HG02759 (cell line): Measurements from ENCODE around the gene SH3BP1.
"Not testable (repeated sequence)": the region's sequence is repeated elsewhere in the genome, so short reads cannot be mapped to it uniquely, and the experiment has no call there.

ENCODE experiments used
- ATAC-seq: cut with Tn5 transposase; IDR thresholded peaks from one replicate; pipeline ENCODE4 v1.9.1; 2021; ENCODE audit warnings: mild to moderate bottlenecking, moderate library complexity; ENCODE audit not compliant: unreplicated experiment

Gene SH3BP1

DNA sequence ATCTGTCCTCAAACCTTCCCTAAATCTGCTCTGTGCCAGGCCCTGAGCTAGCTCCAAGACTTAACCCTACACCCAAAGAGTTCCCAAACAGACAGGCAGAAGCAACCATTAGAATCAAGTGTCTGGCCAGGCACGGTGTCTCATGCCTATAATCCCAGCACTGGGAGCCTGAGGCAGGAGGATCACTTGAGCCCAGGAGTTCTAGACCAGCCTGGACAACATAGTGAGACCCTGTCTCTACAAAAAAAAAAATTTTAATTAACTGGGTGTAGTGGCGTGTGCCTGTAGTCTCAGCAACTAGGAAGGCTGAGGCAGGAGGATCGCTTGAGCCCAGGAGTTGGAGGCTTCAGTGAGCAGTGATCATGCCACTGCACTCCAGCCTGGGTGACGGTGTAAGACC is 17.1 kb downstream of the SH3BP1 start:
- ATAC-seq = not testable (repeated sequence)

DNA sequence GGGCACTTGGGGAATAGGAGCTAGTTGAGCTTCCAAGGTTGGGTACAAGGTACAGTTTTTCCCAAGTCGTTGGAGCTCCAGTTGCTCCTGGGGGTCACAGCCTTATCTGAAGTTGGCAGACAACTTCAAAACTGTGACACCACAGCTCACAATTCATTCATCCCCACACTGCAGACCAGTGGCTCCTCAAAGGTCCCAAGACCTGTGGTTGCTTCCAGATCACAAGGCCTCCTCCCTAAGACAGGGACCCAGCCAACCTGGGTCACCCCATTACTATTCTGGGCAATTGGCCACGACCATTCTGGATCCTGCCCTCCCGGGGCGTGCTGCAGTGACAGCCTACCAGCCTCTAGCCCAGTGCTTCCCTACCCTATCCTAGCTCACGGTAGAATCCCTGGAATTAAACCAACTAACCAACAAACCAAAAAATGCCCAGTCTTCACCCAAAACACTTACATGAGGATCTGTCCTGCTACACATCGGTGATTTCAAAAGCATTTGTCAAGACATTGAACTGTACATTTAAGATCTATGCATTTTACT is 18.2 kb downstream of the SH3BP1 start:
- ATAC-seq = no peak

DNA sequence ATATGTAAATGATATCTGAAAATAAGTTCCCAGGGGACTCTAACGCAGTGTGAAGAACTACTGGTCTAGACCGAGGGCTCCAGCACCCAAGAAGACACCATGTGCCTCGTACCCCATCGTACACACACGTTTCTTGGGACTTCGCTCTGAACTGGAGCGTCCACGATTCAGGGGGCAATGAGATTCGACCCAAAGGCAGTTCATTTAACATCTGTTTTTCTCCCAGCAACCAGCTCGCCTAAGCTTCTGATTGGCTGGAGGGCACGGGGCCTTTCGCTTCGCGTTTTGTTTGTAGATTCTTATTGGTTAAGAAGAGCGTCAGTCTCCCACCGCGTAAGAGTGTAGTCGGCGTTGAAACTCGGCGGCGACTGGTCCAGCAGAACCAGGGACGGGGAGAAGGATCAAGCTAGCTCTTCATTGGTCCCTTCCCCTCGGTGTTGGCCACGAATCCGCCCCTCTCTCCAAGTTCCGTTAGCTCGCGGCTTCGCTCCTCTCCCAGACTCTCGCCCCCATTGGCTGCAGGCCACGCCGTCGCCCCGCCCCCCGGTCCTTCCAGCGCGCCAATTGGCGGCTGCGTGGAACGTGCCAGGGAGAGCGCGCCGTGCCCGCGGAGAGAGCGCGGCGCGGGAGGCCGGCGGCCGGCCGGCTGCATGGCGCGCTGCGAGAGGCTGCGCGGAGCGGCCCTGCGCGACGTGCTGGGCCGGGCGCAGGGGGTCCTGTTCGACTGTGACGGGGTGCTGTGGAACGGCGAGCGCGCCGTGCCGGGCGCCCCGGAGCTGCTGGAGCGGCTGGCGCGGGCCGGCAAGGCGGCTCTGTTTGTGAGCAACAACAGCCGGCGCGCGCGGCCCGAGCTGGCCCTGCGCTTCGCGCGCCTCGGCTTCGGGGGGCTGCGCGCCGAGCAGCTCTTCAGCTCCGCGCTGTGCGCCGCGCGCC is 18.9 kb downstream of the SH3BP1 start, which contains the start of gene PDXP:
Gene PDXP (plus strand): TSS at position 591 of the 933 bp plus-strand sequence. CDS start 60 bp downstream, at position 651.
- ATAC-seq = peak; percentile 87

DNA sequence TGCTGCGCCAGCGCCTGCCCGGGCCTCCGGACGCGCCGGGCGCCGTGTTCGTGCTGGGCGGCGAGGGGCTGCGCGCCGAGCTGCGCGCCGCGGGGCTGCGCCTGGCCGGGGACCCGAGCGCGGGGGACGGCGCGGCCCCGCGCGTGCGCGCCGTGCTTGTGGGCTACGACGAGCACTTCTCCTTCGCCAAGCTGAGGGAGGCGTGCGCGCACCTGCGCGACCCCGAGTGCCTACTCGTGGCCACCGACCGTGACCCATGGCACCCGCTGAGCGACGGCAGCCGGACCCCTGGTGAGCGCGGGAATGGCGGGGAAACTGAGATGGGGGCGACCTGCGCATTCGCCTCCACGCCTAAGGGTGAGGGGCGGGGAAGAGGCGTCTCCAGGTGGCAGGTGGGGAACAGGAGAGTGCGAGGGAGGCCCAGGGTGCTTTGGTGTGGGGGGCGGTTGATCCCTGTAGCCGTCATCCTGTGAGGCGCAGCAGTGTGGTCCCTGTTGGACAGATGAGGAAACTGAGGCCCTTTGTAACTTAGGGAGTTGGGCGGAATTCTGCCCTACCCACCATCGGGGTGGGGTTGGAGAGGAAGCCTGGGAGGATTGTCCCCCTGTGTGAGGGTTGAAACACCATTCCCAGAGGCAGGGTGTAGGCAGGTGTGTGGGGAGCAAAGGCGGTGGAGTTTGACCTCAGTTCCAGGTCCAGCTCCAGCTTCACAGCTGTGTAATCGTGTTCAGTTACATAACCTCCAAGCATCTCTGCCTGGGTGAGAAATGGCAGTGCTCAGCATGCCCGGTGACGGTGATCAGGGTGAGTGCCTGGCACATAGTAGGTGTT is 19.8 kb downstream of the SH3BP1 start:
- ATAC-seq = peak; percentile 22

DNA sequence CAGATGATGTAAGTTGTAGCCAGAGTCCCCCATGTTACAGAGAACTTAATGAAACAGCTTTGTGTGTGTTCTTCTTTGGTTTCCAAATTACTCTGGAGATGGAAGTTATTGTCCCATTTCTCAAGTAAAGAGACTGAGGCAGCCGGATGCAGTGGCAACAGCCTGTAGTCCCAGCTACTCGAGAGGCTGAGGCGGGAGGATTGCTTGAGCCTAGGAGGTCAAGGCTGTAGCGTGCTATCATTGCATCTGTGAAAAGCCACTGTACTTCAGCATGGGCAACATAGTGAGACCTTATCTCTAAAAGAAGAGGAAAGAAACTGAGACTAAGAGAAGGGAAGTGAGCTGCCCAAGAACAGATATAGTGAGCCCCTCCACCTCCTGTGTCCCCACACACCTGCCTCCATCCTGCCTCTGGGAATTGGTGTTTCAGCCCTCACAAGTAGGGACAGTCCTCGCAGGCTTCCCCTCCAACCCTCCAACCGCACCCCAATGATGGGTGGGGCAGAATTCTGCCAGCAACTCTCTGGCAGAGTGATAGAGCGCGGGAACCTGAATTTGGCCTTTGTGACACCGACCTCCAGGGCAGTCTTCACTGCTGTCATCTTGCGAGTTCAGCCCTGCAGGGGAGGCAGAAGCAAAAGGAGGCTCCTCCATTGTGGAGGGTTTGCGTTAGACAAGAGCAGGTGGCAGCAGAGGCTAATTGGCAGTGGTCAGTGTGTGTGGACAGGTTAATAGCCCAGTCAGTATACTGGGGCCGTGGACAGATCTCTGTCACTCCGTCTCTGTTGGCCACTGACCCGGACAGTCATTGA is 20.6 kb downstream of the SH3BP1 start:
- no peak for ATAC-seq

DNA sequence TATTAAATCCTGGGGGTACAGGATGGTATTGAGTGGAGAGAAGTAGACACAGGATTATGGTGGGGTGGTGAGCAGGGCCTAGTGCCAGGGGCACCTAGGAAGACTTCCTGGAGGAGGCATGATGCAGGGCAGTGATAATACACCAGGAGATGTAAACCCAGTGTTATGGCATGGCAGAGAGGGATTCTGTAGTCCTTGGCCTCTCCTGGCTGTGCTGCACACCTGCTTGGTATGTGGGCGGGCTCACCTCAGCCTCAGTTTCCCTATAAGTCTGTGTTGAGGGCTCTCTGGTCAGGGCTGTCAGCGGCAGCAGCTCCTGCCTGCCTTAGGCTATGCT is 21.2 kb downstream of the SH3BP1 start:
- ATAC-seq = no peak

DNA sequence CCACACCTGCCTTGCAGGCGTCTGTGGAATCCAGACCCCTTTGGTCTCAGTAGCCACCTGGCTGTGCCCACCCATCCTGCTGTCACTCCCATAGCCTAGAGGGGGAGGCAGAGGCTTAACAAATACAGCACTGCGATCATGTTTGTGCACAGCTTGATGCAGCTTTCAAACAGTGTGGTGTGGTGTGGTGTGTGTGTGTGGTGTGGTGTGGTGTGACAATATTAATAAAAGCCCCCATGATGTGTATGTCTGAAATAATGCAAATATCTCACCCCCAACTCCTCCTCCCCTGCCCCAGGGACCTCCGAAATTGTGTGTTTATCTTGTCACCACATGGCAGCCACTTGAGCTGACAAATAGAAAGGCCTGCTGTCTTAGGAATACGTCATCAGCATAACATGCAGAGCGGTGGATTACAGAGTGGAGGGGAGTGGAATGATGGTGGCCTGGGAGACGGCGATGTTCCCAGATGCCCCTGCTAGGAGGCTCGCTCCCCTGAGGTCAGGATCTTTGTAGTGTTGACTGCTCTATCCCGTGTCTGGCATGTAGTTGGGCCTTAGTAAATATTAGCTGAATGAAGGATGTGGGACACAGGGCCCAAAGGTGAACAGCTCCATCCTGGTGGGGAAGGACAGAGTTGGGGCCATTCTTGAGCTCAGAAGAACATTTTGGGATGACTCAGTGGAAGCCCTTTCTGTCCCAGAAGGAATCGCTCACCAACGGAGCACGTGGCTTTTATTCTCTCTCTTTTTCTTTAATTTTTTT is 21.9 kb downstream of the SH3BP1 start:
- no peak for ATAC-seq

DNA sequence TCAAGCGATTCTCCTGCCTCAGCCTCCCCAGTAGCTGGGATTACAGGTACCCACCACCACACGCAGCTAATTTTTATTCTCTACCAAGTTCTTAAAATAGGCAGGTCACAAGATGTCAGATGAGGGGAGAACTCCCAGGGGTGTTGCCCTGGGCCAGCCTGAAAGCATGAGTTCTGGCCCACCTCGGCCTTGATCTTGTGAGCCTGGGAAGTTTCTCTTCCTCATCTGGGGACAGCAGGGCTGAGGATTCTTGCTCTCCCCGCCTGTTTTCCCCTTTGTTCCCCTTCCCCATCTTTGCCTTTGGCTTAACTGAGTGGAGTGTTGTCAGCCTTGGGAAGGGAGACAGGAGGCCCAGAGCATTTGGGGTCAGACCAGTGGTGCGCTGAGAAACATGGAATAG is 22.6 kb downstream of the SH3BP1 start:
- no peak for ATAC-seq

DNA sequence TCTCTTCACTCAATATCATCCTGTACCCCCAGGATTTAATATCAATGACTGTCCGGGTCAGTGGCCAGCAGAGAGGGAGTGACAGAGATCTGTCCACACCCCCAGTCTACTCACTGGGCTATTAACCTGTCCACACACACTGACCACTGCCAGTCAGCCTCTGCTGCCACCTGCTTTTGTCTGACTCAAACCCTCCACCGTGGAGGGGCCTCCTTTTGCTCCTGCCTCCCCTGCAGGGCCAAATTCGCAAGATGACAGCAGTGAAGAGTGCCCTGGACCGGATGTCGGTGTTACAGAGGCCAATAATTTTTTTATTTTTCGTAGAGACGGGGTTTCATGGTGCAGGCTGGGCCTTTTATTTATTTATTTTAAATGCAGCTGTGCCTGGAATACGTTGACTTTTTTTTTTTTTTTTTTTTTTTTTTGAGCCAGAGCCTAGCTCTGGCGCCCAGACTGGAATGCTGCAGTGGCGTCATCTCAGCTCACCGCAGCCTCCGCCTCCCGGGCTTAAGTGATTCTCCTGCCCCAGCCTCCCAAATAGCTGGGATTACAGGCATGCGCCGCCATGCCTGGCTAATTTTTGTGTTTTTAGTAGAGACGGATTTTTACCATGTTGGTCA is 24.2 kb downstream of the SH3BP1 start:
- ATAC-seq = no peak

DNA sequence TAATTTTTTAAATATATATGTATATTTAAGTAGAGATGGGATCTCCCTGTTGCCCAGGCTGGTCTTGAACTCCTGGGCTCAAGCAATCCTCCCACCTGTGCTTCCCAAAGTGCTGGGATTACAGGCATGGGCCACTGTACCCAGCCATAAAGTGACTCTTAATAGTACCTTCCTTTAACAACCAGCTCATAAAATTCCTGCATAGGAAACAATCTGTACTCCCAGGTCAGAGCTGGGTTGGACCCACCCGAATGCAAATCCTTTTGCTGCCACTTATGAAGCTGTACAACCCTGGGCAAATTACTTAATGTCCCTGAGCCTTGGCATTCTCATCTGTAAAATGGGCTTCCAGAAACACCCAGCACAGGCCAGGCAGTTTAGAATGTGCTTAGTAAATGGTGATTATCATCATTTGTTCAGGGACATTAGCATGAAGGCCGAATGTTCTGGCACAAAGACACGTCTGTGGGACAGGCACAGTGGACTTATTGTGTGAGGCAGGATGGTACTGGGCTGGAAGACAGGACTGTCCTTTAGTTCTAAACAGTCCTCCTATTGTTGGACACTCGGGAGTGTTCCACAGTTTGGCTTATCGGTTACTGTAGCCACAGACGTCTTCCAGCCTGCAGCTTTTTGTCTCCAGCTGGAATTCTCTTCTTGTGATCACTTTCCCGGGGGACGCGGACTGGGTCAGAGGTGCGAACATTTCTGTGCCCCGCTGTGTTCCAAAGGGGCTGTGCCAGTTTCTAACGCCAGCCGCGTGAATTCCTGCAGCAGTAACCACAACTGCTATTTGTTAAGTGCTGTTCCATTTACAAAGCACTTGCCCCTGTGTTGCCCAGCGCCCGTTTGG is 25.0 kb downstream of the SH3BP1 start:
- no peak for ATAC-seq

DNA sequence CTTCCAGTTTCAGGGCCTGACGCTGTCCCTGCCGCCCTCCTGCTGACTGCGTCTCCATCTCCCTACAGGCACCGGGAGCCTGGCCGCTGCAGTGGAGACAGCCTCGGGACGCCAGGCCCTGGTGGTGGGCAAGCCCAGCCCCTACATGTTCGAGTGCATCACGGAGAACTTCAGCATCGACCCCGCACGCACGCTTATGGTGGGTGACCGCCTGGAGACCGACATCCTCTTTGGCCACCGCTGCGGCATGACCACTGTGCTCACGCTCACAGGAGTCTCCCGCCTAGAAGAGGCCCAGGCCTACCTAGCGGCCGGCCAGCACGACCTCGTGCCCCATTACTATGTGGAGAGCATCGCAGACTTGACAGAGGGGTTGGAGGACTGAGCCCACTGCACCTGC is 26.0 kb downstream of the SH3BP1 start:
- ATAC-seq = no peak

DNA sequence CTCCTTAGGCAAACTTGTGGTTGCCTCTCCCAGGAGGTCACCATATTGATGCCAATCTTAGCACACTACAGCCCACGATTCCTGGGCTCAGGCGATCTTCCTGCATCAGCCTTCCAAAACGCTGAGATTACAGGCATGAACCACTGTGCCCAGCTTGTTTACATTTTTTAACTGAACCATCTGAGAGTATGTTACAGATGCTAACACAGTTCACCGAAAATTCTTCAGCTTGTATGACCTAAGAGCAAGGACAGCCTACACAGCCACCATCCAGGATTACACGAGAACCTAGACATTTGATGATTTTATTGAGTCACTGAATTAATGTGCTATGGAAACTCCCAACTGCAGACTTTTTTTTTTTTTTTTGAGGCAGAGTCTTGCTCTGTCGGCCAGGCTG is 30.1 kb downstream of the SH3BP1 start:
- no peak for ATAC-seq

DNA sequence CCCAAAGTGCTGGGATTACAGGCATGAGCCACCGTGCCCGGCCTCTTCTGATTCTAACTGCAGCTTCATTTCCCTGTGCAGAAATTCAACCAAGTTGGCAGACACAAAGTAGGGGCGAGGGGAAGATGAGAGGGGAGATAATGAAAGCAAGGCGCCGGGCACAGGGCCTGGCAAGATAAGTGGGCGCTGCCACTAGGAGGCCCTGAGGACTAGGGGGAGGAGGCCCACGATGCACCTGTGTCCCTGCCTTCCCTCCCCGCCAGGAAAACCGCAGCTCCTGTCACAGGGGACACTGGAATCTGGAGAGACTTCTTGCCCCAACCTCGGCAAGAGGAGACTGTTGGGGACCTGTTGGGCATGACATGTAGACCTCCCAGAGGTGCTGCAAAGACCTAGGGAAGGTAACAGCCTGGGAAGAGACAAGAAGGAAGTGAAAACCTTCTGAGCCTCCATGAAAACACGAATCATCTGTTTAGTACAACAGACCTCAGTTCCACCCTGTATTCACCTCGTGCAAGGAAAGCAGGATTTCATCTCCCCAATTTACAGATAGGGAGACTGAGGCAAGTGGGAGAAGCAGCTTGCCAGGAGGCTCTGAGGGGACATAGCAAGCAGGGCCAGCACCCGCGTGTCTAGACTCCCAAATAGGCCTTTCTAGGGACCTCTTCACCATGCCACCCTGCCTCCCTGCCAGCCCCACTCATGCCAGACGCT is 32.9 kb downstream of the SH3BP1 start:
- no peak for ATAC-seq

DNA sequence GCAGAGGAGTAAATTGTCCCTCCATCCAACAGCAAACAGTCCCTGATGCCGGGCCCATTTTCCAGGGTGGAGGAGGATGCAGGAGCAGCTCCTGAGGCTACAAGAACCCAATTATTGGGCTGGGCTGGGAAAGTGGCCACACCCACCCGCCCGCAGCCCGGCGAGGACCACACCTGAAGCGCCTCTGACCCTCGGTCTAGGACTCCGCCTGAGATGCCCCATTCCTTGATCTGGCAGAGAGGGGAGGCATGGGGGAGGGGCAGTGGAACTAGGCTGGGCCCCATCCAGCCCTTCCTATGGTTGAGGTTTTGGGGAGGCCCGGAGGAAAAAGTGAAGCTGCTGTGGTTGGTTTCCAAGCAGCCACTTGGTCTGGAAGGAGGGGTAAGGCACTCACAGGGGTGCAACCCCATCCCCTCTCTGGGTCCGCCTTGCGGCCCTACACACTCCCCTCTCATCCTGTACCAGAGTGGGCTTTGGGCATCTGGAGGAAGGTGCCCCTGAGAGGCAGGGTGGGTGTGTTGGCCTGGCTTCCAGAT is 33.5 kb downstream of the SH3BP1 start:
- no peak for ATAC-seq

DNA sequence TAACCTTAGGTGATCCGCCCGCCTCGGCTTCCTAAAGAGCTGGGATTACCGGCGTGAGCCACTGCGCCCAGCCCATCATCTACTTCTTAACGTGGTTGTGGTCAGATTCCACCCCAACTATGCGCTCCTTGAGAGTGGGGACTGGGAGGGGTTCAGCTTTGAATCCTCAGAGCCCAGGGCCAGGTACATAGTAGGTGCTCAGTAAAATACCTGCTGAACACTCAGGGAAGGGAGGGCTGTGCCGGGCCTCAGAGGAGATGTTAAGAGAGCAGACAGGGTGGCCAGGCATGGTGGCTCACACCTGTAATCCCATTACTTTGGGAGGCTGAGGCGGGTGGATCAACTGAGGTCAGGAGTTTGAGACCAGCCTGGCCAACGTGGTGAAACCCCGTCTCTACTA is 34.8 kb downstream of the SH3BP1 start:
- no peak for ATAC-seq

DNA sequence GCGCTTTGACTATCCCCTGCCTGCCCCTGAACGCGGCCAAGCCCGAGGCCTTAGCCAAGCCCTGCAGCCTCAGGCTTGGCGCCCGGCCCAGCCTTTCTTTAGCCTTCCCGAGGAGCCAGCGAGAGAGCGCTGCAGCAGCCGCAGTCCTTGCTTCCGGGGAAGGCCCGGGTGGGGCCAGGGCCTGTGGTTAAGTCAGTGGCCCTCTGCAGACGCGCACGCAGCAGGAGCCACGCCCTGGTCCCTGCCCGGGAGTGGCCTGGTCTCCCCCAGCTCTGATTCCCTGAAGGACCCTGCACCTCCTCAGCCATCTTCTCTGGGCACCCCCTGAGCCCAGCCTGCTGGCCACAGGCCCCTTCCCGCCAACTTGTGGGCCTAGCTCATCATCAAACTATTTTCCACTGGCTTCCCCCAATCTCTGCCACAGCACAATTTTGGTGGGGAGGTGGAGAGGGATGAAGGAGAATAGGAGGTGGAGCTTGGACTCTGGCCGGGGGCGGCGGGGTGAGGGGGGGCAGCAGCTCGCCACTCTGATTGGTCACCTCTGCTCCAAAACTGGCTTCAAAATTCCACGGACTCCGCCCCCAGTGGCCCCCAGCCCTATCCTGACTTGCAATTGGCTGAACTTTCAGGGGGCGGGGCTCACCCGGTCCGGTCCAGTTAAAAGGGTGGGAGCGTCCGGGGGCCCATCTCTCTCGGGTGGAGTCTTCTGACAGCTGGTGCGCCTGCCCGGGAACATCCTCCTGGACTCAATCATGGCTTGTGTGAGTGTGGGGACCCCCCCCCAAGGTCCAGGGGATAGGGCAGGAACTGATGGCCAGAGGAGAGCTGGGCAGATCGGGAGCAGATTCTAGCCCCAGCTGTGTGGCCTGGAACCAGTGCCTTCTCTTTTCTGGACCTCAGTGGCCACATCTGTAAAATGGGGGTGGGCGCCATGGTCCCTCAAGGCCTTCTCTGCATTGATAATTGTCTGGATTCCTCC is 35.8 kb downstream of the SH3BP1 start, which contains the start of gene LGALS1:
Gene LGALS1 (plus strand): TSS at position 686 of the 979 bp plus-strand sequence. CDS start 67 bp downstream, at position 753.
- ATAC-seq = peak; percentile 48
